Activated B cell treated with CpG ODN at 0.5 μM for 24 hours (primary cell): ENCODE data around the gene NBEAL1. TPM values are rescaled to one million over a fixed set of nuclear protein-coding genes. Genes with fewer than 3 reads are reported as not detected.
"Not testable (repeated sequence)": the region's sequence is repeated elsewhere in the genome, so short reads cannot be mapped to it uniquely, and the experiment has no call there.

ENCODE experiments used
- ATAC-seq: fragments of 200-7000 bp; cut with Tn5 transposase; one replicate; pipeline ENCODE4 v1.10.0; 2021; ENCODE audit warnings: low read depth, mild to moderate bottlenecking, moderate library complexity
- CTCF ChIA-PET: fragments of 350-600 bp; sonication (Branson Sonifier 250); formaldehyde crosslinking; loops from one replicate; lab custom pipeline; 2021; ENCODE audit warnings: antibody characterized with exemption; lab: Charles Lee
- POLR2A ChIA-PET: fragments of 350-600 bp; sonication (Branson Sonifier 250); formaldehyde crosslinking; loops from one replicate; lab custom pipeline; 2021; ENCODE audit warnings: antibody characterized with exemption; lab: Charles Lee
- DNase-seq: peaks from one replicate; pipeline ENCODE4 v3.0.0; 2022
- H3K27ac Mint-ChIP-seq: one replicate; pipeline ENCODE4 v1.8.0; 2020; ENCODE audit warnings: mixed read lengths
- H3K27me3 Mint-ChIP-seq: one replicate; pipeline ENCODE4 v1.8.0; 2021; ENCODE audit warnings: mixed read lengths
- H3K36me3 Mint-ChIP-seq: one replicate; pipeline ENCODE4 v1.8.0; 2021; ENCODE audit warnings: low read depth, mixed read lengths
- H3K4me1 Mint-ChIP-seq: one replicate; pipeline ENCODE4 v1.8.0; 2021; ENCODE audit warnings: mixed read lengths
- H3K4me3 Mint-ChIP-seq: one replicate; pipeline ENCODE4 v1.8.0; 2020; ENCODE audit warnings: mild to moderate bottlenecking, mixed read lengths
- H3K9me3 Mint-ChIP-seq: one replicate; pipeline ENCODE4 v1.8.0; 2020; ENCODE audit warnings: mixed read lengths
- CTCF ChIP-seq: fragments of 200-600 bp; IDR thresholded peaks from one replicate; pipeline ENCODE4 v1.8.0; 2022; ENCODE audit warnings: antibody characterized with exemption, mild to moderate bottlenecking
- intact Hi-C: fragments of 100-400 bp; cut with micrococcal nuclease; formaldehyde crosslinking; loops from one replicate; pipeline ENCODE4 v1.15.1; 2024
- total RNA-seq: library from RNA; stranded (reverse); gene quantifications from 2 replicates; pipeline ENCODE4 v1.2.3, GENCODE V29; 2022

Gene NBEAL1
- total RNA-seq, 1 donor from 2014 or later = 8.9 TPM

- H3K27me3 Mint-ChIP-seq = no peaks in the 10 kb centered on the region
- DNase-seq = no peak
- peaks cover 15% of the 10 kb centered on the region for H3K36me3 Mint-ChIP-seq
- no peaks in the 10 kb centered on the region for H3K9me3 Mint-ChIP-seq
- intact Hi-C loops = no loop called here
- no peak overlapping the region for H3K4me3 Mint-ChIP-seq
- H3K27ac Mint-ChIP-seq = no peak overlapping the region
- ATAC-seq = no peak
- ChIA-PET POLR2A (no interaction called here), CTCF (no interaction called here)
- TF ChIP-seq CTCF = no peak
- H3K4me1 Mint-ChIP-seq = no peaks in the 10 kb centered on the region
Observed at GRCh38 chr2:203045867-203046266, 31.2 kb downstream of the NBEAL1 start.

- Mint-ChIP-seq H3K27me3 (no peaks in the 10 kb centered on the region), H3K27ac (no peak overlapping the region), H3K4me1 (no peaks in the 10 kb centered on the region), H3K36me3 (peaks cover 8% of the 10 kb centered on the region), H3K9me3 (no peaks in the 10 kb centered on the region), H3K4me3 (no peak overlapping the region)
- ATAC-seq (no peak), DNase-seq (no peak)
- intact Hi-C loops = no loop called here
- no peak for TF ChIP-seq CTCF
- ChIA-PET POLR2A (no interaction called here), CTCF (no interaction called here)
Observed at GRCh38 chr2:203052539-203052938, 37.9 kb downstream of the NBEAL1 start.

GRCh38 chr2:203059567-203060240, 45.0 kb downstream of the NBEAL1 start:
- POLR2A ChIA-PET = no interaction called here
- Mint-ChIP-seq H3K36me3 (peaks cover 24% of the 10 kb centered on the region), H3K27me3 (no peaks in the 10 kb centered on the region), H3K4me3 (no peak overlapping the region), H3K4me1 (no peaks in the 10 kb centered on the region), H3K9me3 (no peaks in the 10 kb centered on the region), H3K27ac (no peak overlapping the region)
- CTCF ChIA-PET = no interaction called here
- DNase-seq (no peak), ATAC-seq (no peak)
- no peak for TF ChIP-seq CTCF
- intact Hi-C loops = no loop called here

GRCh38 chr2:203061346-203061745, 46.7 kb downstream of the NBEAL1 start:
- no peaks in the 10 kb centered on the region for H3K27me3 Mint-ChIP-seq
- no peak for DNase-seq
- intact Hi-C loops = no loop called here
- ChIA-PET CTCF (no interaction called here), POLR2A (no interaction called here)
- H3K27ac Mint-ChIP-seq = no peak overlapping the region
- peaks cover 2% of the 10 kb centered on the region for H3K9me3 Mint-ChIP-seq
- no peak for ATAC-seq
- H3K4me3 Mint-ChIP-seq = no peak overlapping the region
- peaks cover 25% of the 10 kb centered on the region for H3K36me3 Mint-ChIP-seq
- no peak for TF ChIP-seq CTCF
- H3K4me1 Mint-ChIP-seq = no peaks in the 10 kb centered on the region

- ChIA-PET CTCF (no interaction called here), POLR2A (no interaction called here)
- H3K9me3 Mint-ChIP-seq = peaks cover 2% of the 10 kb centered on the region
- no peaks in the 10 kb centered on the region for H3K27me3 Mint-ChIP-seq
- H3K4me3 Mint-ChIP-seq = no peak overlapping the region
- ATAC-seq (no peak), DNase-seq (no peak)
- no peaks in the 10 kb centered on the region for H3K4me1 Mint-ChIP-seq
- peaks cover 25% of the 10 kb centered on the region for H3K36me3 Mint-ChIP-seq
- intact Hi-C loops = no loop called here
- no peak for TF ChIP-seq CTCF
- no peak overlapping the region for H3K27ac Mint-ChIP-seq
Observed at GRCh38 chr2:203062126-203062525, 47.5 kb downstream of the NBEAL1 start.

- CTCF ChIA-PET, H3K4me1 Mint-ChIP-seq, H3K9me3 Mint-ChIP-seq, H3K27me3 Mint-ChIP-seq, H3K27ac Mint-ChIP-seq, intact Hi-C loops, ATAC-seq, DNase-seq, POLR2A ChIA-PET, H3K4me3 Mint-ChIP-seq: not testable (repeated sequence)
- H3K36me3 Mint-ChIP-seq = peaks cover 13% of the 10 kb centered on the region
Observed at GRCh38 chr2:203066519-203067091, 51.9 kb downstream of the NBEAL1 start.
